Psoas muscle (tissue), 8 donors: ENCODE data around the gene KRT17. TPM values are rescaled to one million over a fixed set of nuclear protein-coding genes. Genes with fewer than 3 reads are reported as not detected.

Experiments used
- ATAC-seq, 4 donors: fragments of 200-7000 bp; cut with Tn5 transposase; one replicate each; pipeline ENCODE4 v1.9.1; 2020; ENCODE audit warnings: moderate library complexity in 3 of 4, mild to moderate bottlenecking in 2 of 4
- DNase-seq, 2 donors: peaks; one replicate each; pipeline ENCODE4 v3.0.0-alpha.2; 2020
- H3K27ac ChIP-seq: fragments of 200-600 bp; one replicate; pipeline ENCODE4 v1.8.0; 2022
- H3K27me3 ChIP-seq, 3 donors: fragments of 200-600 bp in 1 of 3; one replicate each; pipeline versions ENCODE4 v1.6.1 to v1.8.0; 2013 to 2022; ENCODE audit warnings: low read length in 2 of 3, mild to moderate bottlenecking in 2 of 3, moderate library complexity in 1 of 3; ENCODE audit not compliant: insufficient read depth in 3 of 3
- H3K36me3 ChIP-seq, 2 donors: fragments of 200-600 bp in 1 of 2; one replicate each; pipeline versions ENCODE4 v1.6.1 to v1.8.0; 2013 to 2022; ENCODE audit warnings: low read depth in 1 of 2, mild to moderate bottlenecking in 1 of 2, moderate library complexity in 1 of 2; ENCODE audit not compliant: insufficient read depth in 1 of 2
- H3K4me1 ChIP-seq: fragments of 200-600 bp; one replicate; pipeline ENCODE4 v1.8.0; 2022
- H3K4me3 ChIP-seq: fragments of 200-600 bp; one replicate; pipeline ENCODE4 v1.8.0; 2022; ENCODE audit warnings: mild to moderate bottlenecking
- H3K9me3 ChIP-seq: fragments of 200-600 bp; one replicate; pipeline ENCODE4 v1.8.0; 2022
- WGBS, 3 donors: extraction: QIAGEN DNeasy Blood & Tissue Kit; methylation state at CpG; one replicate each; pipeline versions ENCODE4 v1.1.6 to v1.1.7; 2013; 5-methylcytosine and 5-hydroxymethylcytosine counted together
- intact Hi-C, 2 donors: fragments of 100-400 bp; cut with DNase I; formaldehyde crosslinking; loops; one replicate each; pipeline versions ENCODE4 v1.11.0 to v1.14.2; 2022
- long read RNA-seq, 2 donors: library from polyadenylated mRNA; unstranded; transcript quantifications; one replicate each; pipeline ENCODE4 v2.0.0, GENCODE V29; 2021
- polyA plus RNA-seq, 3 donors: library from polyadenylated mRNA; stranded (reverse); fragments of 200-250 nt; gene quantifications; one replicate each; pipeline ENCODE4 v1.2.3, GENCODE V29; 2013
- total RNA-seq, 4 donors: library from RNA; stranded (reverse); fragmentation: NEBNext Ultra II Directional in 2 of 4; extraction: Animal tissue kit (Norgen Biotek cat#: 25700) in 2 of 4; gene quantifications; one replicate each; pipeline versions ENCODE4 v1.2.1 to v1.2.4, GENCODE V29; 2021 to 2023
- TF ChIP-seq, protein P1 (sequence below): fragments of 200-600 bp; IDR thresholded peaks from one replicate; pipeline ENCODE4 v1.8.0; 2022; ENCODE audit warnings: antibody characterized with exemption
- donor health status: healthy with polysubstance abuse.
- donor health status: DM: no; HTN: no; CAD: no; lungs with moderate emphysema.
- donor health status: Bipolar disorder and iron deficiency.
- donor health status: healthy.
- donor health status: DM: yes; HTN: yes; CAD: no.
- donor health status: DM: no; HTN: no; CAD: no.
- donor health status: DM: no; HTN: no; CAD: no.
- donor health status: DM: yes; HTN: yes; CAD: no.

KRT17 gene
- not detected for total RNA-seq
- polyA plus RNA-seq = under 1 TPM; 0.10 to 0.38 (median 0.20) TPM
- long read RNA-seq, donor 1 = 0 reads
- long read RNA-seq, donor 2 = 0 reads

GRCh38 chr17:41624208-41625101, at the start of gene KRT17:
Gene KRT17 (minus strand): TSS chr17:41624575. CDS start chr17:41624509, 66 bp downstream.
- TF ChIP-seq, protein P1, sequence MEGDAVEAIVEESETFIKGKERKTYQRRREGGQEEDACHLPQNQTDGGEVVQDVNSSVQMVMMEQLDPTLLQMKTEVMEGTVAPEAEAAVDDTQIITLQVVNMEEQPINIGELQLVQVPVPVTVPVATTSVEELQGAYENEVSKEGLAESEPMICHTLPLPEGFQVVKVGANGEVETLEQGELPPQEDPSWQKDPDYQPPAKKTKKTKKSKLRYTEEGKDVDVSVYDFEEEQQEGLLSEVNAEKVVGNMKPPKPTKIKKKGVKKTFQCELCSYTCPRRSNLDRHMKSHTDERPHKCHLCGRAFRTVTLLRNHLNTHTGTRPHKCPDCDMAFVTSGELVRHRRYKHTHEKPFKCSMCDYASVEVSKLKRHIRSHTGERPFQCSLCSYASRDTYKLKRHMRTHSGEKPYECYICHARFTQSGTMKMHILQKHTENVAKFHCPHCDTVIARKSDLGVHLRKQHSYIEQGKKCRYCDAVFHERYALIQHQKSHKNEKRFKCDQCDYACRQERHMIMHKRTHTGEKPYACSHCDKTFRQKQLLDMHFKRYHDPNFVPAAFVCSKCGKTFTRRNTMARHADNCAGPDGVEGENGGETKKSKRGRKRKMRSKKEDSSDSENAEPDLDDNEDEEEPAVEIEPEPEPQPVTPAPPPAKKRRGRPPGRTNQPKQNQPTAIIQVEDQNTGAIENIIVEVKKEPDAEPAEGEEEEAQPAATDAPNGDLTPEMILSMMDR = no peak
- intact Hi-C loops = no loop called here
- no peaks in the 10 kb centered on the region for H3K9me3 ChIP-seq
- no peaks in the 10 kb centered on the region for H3K4me1 ChIP-seq
- WGBS, 3 donors = 59 to 64% (median 62%) methylated on average over 31 to 32 of the region's 33 CpGs
- peaks cover 0 to 11% (median 2%) of the 10 kb centered on the region in 3 donors for H3K27me3 ChIP-seq
- no peak for DNase-seq
- no peak for ATAC-seq
- no peak within 1 kb of the TSS for H3K4me3 ChIP-seq
- H3K27ac ChIP-seq = no peak within 1 kb of the TSS
- no peaks in the 10 kb centered on the region for H3K36me3 ChIP-seq

DNA sequence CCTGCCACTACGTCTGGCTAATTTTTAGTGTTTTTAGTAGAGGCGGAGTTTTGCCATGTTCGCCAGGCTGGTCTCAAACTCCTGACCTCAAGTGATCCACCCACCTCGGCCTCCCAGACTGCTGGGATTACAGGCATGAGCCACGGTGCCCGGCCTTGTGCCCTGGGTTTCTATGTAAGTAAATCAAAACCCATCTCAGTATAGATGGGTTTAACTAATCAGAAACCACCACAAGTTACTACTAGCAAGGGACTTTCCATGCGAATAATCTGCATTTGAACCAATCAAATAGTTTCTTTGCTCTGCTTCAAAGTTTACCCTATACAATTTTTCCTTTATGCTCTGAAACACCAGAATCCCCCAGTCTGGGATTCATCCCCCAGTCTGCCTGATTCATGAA, 47.8 kb upstream of the KRT17 start:
- DNase-seq (no peak), ATAC-seq (no peak)
- no peaks in the 10 kb centered on the region for H3K27me3 ChIP-seq
- intact Hi-C loops = no loop called here
- no peaks in the 10 kb centered on the region for H3K36me3 ChIP-seq
- H3K4me1 ChIP-seq = no peaks in the 10 kb centered on the region
- WGBS, 3 donors = 87 to 94% (median 92%) methylated on average over 7 of the region's 7 CpGs
- TF ChIP-seq, protein P1 = no peak
- no peaks in the 10 kb centered on the region for H3K9me3 ChIP-seq
- H3K27ac ChIP-seq = no peak overlapping the region
- H3K4me3 ChIP-seq = no peak overlapping the region

- H3K27ac ChIP-seq = peak overlapping the region; percentile 36
- intact Hi-C loops = loop anchor here (2.0 to 10.0 kb wide), 3 partner anchors 810 to 865 kb away; no protein-coding TSS in a partner anchor
- no peak overlapping the region for H3K4me3 ChIP-seq
Measured at GRCh38 chr17:41667280-41668041, 43.1 kb upstream of the KRT17 start.

DNA sequence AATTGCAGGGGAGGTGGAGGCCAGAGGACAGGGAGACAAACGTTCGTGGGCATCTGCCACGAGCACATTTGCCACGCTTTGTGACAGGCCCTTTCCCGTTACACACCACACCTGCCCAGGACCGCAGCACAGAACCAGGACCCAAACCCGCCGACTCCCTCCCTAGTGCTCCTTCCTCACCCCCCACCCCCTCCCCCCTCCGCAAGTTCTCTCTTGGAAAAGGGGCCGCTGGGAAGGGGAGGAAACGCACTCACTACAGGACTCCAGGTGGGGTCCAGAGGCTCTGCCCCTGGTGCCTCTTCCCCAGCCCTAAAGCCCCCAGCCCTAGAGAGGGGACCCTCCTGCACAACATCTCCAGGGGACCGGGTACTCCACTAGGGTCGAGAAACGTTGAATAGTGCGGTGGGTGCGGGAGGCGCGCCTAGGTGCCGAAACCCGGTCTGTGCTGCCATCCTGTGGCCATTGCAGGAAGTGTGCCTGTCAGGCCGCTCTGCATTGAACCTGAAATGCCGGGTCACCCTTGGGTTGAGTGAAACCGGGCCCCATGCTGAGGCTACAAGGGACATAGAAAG, 42.4 kb upstream of the KRT17 start:
- TF ChIP-seq, protein P1 = peak; percentile 91
- intact Hi-C loops = loop anchor here (2.0 to 10.0 kb wide), 3 partner anchors 809 to 864 kb away; no protein-coding TSS in a partner anchor
- Histone ChIP-seq H3K9me3 (no peaks in the 10 kb centered on the region), H3K27me3 (no peaks in the 10 kb centered on the region), H3K36me3 (no peaks in the 10 kb centered on the region), H3K27ac (peak overlapping the region; percentile 36), H3K4me3 (peak overlapping the region; percentile 72), H3K4me1 (peaks cover 6% of the 10 kb centered on the region)
- DNase-seq = peak; percentile 85 to 92
- ATAC-seq = peak; percentile 82 to 90 (median 86)
- WGBS, 3 donors = 1 to 2% (median 1%) methylated on average over 21 to 23 of the region's 23 CpGs

More at GRCh38 chr17:41667280-41668041, 43.1 kb upstream of the KRT17 start:
- DNase-seq (peak in 1 of 2 donors; percentile 47), ATAC-seq (no peak)
- Histone ChIP-seq H3K4me1 (peaks cover 6% of the 10 kb centered on the region), H3K27me3 (no peaks in the 10 kb centered on the region), H3K9me3 (no peaks in the 10 kb centered on the region), H3K36me3 (no peaks in the 10 kb centered on the region)
- WGBS, 3 donors = 48 to 52% (median 51%) methylated on average over 23 of the region's 23 CpGs
- TF ChIP-seq, protein P1 = no peak
